Stimulated activated CD4-positive, alpha-beta T cell treated with anti-CD3 and anti-CD28 coated beads, Interleukin-1b, Interleukin-23, amount 100 ng/mL, for 24 hours (primary cell): ENCODE results near the gene TAS2R41.
"Not testable (repeated sequence)": the region's sequence is repeated elsewhere in the genome, so short reads cannot be mapped to it uniquely, and the experiment has no call there.

Source experiments
- DNase-seq, 4 experiments: peaks; one replicate each; pipeline ENCODE4 v3.0.0-alpha.2; 2020; ENCODE audit warnings: low read depth in 4 of 4, low spot score in 1 of 4

Gene TAS2R41

GRCh38 chr7:143455942-143456341 is 21.7 kb upstream of the TAS2R41 start:
- DNase-seq = no peak

GRCh38 chr7:143456992-143457793 is 20.5 kb upstream of the TAS2R41 start:
- no peak for DNase-seq

- DNase-seq = no peak
These were observed 19.4 kb upstream of the TAS2R41 start for GRCh38 chr7:143458263-143458662.

GRCh38 chr7:143458681-143459080 is 19.0 kb upstream of the TAS2R41 start:
- no peak for DNase-seq

- DNase-seq = no peak
These were observed 18.3 kb upstream of the TAS2R41 start for GRCh38 chr7:143459359-143459758.

- DNase-seq = no peak
These were observed 17.2 kb upstream of the TAS2R41 start for GRCh38 chr7:143460271-143460979.

- no peak for DNase-seq
These were observed 15.6 kb upstream of the TAS2R41 start for GRCh38 chr7:143462045-143462444.

- no peak for DNase-seq
These were observed 14.1 kb upstream of the TAS2R41 start for GRCh38 chr7:143463556-143463955.

GRCh38 chr7:143463957-143464356 is 13.7 kb upstream of the TAS2R41 start:
- no peak for DNase-seq

GRCh38 chr7:143467724-143468123 is 9.9 kb upstream of the TAS2R41 start:
- DNase-seq = no peak

GRCh38 chr7:143472071-143472689 is 5.5 kb upstream of the TAS2R41 start:
- not testable (repeated sequence) for DNase-seq

GRCh38 chr7:143479055-143479766 is 1.5 kb downstream of the TAS2R41 start:
- no peak for DNase-seq

- no peak for DNase-seq
These were observed 2.8 kb downstream of the TAS2R41 start for GRCh38 chr7:143480501-143480900.

- no peak for DNase-seq
These were observed 6.4 kb downstream of the TAS2R41 start for GRCh38 chr7:143484119-143484518.

GRCh38 chr7:143485094-143485493 is 7.4 kb downstream of the TAS2R41 start:
- DNase-seq = no peak

GRCh38 chr7:143485500-143485899 is 7.8 kb downstream of the TAS2R41 start:
- no peak for DNase-seq

GRCh38 chr7:143486266-143486665 is 8.6 kb downstream of the TAS2R41 start:
- not testable (repeated sequence) for DNase-seq

- DNase-seq = no peak
These were observed 9.4 kb downstream of the TAS2R41 start for GRCh38 chr7:143487061-143487460.

GRCh38 chr7:143487566-143487965 is 9.9 kb downstream of the TAS2R41 start:
- DNase-seq = no peak

GRCh38 chr7:143490717-143491306 is 13.1 kb downstream of the TAS2R41 start:
- no peak for DNase-seq

- DNase-seq = no peak
These were observed 14.4 kb downstream of the TAS2R41 start for GRCh38 chr7:143492043-143492471.
